LHCN-M2 (cell line): ENCODE measurements around the gene CAMK2B. TPM values are rescaled to one million over a fixed set of nuclear protein-coding genes. Genes with fewer than 3 reads are reported as not detected.

Experiments
- DNase-seq: peaks from one replicate; pipeline ENCODE4 v3.0.0-alpha.2; 2012; ENCODE audit warnings: low read depth
- total RNA-seq: library from RNA; depleted of rRNA; stranded (reverse); fragments of >200 nt; gene quantifications from 2 replicates; pipeline ENCODE4 v1.2.3, GENCODE V29; 2014

The CAMK2B gene
- total RNA-seq, 1 experiment from 2014 or later, result 0.06 TPM

DNA sequence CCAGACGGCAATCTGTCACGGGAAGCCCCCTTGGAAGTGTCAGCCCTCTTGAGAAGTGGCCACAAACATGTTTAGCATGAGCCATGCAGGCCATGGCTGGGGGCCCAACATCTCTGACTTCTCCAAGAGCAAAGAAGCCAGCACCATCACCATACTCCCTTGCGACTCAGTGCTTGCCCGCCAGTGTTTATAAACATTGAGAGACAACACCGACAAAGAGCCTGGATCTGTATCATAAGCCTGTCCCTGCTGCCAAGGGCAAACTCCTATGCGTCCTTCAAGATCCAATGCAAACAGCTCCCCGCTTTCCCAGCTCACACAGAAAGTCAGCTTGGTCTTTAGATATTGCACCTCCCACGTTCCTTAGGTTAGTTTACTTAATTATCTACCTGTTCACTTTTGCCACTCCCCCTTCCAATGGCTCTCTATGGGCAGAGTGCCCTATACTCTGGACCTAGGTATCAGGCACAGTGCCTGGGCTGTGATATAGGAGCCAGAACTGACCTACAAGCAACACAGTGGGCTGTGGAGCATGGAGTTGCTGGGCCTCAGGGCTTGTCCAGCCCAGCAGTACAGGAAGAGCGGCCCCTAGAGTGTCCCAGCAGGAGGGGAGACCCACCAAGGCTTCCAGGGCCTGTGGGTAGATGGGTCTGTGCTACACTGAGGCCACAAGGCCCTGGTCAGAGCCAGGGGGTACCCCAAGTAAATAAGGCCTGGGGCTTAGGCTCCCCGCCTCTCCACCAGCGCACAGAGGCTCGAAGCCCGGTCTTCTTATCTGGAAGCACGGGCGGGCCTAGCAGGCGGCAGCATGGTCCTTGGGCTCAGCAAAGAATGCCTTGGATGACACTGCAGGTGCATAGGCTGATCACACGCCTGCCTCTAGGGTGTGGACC is 37.7 kb downstream of the CAMK2B start:
- DNase-seq, result no peak

DNA sequence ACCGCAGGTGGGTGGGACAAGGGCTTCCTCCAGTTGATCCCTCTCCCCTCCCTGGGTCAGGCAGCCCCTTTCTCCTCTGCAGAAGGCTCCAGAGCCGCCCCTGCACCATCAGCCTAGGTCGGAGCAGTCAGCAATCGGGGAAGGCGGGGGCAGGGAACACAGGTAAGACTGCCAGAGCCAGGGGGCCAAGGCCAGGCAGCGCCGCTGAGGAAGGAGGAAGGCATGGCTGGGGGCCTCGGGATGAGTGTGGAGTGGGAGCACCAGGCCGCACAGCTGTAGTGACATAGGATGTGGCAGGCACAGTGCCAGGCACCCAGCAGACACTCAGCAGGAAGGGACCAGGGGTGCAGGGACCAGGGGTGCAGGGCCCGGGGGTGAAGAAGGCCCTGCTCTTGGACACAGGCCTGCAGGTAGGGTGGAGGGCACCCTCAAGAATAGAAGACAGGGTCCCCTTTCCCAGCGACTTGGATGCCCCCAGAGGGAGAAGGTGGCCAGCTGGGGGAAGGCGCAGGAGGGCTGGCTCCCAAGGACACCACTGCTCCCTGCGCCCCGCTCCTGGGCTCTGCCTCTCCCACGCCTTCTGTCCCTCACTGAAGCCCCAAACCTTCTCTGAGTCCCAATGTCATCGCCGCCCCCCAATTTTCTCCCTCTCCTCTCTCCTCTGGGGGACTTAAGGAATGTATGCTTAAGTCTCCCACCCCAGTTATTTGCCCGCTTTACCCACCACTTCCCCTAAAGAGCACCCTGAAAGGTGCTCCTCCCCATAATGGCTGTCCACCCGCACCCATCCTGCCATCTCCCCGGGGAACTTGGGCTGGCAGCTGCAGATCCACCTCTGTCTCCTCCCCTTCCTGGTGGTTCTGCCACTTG is 38.5 kb downstream of the CAMK2B start:
- DNase-seq, result no peak

DNA sequence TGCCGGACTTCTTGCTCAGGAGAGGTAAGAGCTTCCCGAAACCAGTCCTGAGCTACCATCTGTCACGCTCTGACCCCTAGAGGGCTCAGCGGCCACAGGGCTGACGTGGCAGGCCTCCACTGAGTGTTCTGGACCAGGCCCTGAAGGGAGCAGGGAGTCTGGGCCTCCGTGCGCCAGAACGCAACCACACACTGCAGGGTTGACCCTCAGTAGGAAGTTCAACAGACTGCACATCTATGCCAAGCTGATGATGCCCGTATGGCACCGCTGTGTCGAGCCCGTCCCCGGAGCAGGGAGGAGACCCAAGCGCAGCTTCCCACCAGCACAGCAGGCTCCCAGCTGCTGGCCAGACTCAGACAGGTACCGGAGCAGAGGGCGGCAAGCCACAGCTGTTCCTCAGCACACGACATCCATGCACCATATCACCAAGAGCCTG is 39.2 kb downstream of the CAMK2B start:
- no peak for DNase-seq

DNA sequence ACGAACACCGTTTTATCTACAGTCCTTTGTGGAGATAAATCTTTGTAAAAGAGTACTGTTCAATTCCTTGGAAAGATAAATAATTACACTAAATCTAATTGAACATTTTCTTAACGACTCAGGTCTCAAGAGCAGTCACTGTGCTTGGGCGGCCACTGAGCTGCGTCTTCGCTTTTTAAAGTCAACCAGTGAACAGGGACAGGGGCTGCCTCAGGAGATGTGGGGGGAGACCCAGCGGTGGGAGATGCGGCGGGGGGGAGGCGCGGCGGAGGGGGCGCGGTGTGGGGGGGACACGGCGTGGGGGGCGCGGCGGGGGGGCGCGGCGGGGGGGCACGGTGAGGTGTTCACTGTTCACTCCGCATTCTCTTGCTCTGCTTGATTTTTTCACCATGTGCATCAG is 39.8 kb downstream of the CAMK2B start:
- no peak for DNase-seq

DNA sequence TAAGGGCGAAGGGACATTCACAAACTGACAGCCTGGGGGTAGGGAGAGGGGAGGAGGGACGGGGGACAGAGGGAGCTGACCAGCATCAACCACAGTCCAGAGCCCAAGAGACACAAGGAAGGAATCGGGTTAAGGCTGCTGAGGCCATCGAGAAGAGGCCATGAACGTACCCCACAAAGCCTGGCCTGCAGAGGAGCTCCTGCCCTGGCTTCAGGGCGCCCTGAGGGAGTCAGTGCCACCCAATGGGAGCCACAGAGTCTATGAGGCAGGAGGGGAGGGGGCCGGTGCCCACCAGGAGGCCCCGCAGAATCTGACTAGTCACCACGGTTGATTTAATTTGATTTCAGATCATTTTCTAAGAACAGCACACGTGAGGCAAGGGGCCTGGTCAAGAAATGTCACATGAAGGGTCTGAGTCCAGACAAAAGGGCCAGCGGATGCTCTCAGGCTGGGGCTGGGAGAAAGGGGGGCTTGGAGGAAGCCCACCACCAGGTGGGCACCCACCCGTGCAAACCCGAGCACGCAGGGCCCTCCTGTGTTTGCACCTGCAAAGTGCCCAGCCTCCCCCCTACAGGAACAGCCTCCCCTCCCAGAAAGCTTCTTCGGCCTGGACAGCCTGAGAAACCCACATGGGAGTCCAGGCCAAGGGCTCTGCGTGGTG is 40.4 kb downstream of the CAMK2B start:
- DNase-seq, result no peak

DNA sequence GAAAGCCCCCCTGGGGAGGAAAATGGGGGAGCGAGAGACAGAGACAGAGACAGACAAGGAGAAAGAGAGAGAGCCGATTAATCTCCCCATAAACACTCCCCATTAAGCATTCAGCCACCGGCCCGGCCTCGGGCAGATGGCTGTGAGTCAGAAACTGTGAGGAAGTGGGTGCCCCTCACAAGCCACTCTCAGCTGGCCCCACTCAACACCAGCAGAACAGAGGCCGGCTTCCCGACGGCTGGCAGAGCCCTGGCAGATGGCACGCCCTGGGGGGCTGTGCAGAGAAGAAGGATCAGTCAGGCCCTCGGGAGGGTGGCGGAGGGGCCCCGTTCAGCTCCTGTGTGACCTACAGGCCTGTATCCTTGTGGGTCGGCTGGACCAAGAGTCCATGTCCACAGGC is 41.2 kb downstream of the CAMK2B start:
- peak; percentile 7 for DNase-seq

DNA sequence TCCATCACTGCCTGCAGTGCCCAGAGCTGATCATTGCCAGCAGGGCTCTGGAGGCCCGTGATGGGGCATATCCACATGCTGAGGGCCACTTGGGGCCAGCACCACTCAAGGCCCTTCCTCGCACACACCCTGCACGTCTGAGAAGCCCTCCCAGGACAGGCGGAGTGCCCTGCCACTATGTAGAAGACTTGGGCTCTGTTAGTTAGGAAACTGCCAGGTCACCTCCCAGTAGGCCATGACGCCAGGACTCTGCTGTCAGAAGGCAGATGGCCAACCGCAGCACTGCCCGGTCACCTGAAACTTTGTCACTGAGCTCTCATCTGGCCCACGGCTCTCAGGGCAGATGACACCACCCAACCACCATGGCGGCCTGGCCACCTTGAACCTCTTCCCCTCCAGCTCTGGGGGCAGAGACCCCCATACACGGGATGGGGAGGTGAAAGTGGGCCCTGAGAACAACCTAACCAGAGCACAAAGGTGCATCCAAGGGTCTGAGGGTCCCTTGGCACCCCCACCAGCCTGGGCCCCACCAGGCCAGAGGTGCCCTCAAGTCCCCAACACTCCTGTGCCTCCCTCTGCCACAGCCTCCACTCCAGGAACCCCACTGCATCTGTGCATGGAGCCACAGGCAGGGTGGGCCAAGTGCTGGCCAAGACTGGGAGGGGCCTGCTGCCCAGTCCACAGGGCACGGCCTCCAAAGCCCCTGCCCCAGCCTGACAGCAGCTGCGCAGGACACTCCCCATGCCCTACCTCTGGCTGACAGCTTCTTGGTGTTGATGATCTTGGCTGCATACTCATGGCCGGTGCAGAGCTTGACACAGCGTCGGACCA is 41.8 kb downstream of the CAMK2B start:
- DNase-seq, result no peak

DNA sequence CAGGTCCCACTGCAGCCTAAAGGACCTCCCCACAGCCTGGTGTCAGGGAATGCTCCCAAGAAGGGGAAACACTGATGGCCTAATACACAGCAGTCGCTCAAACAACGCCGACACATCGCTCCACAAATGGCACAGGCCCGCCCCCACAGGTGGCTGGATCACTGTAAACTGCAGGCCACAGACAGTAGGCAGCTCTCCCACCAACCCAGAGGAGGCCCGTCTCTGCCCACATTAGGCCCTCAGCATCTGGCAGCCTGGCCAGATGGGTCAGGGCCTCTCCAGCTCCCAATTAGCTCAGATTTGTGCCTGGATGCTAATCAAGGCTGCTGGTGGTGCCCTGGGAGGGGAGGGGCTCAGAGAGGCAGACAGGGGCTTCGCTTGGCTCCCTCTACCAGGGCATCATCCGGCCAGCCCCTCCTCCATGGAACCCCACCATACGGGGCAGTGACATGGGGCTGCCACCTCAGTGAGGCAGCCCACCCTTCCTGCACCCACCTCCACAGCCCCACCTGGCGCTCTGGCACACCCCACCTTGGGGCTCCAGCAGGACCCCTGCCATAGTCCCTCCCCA is 42.7 kb downstream of the CAMK2B start:
- no peak for DNase-seq

DNA sequence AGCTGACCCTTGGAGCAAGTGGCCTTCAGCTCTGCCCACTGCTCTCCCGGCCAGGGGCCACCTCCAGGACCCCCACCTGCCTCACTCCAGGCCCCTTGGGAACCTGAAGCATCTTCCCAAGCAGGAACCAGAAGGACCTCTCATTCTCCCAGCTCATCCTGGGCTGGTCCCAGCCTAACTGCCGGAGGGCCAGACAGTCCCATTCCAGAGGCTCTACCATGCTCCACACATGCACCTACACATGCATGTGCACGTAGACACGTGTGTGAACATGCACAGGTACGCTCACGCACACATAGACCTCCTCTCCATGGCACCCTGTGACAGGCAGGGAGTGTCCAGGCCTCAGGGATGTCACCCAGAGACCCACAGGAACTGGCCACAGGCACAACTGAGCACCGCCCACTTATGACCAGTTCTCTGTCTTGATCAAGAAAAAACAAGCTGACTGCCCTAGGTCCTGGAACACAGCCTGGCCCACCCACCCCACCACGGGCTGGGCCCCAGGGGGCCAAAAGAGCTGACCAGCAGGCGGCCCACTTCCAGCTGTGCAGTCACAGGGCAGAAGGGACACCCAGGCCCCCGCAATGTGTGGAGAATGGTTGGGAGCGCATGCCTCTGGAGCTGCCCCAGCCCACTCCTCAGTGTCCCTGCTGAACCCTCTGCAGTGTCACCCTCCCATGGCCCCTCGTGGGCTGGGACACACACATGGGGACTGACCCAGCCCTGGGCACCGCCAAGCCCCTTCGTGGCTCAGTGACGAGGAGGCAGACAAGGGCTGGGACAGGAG is 43.4 kb downstream of the CAMK2B start:
- no peak for DNase-seq

DNA sequence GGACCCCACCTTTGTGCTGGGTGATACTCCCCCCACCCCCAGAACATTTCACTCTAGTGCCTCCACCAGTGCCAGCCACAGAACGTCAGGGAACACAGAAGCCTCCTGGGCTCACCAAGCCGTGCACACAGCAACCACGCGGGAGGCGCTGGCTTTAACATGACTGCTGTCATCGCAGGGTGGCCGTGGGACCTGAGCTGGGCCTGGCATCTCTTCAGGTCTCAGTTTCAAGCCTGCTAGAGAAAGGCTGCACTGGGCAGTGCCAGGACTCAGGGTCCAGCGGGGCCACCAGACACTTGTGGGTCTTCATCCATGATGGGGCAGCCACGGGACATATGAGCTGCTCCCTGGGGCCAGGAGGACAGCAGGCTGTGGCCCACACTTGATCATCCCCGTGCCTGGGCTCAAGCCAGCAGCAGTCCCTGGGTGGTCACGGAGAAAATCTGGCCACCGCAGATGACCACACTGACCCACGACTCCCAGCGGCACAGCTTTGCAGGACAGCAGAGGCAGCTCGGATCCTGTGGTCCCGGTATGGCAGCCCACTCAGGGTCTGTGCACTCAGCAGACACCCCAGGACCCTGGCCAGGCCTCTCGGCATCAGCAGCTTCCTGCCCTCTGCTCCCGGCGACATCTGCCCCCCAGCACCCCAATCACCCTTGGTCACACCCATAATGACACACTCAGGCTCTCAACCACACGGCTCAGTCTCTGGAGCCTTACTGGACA is 44.2 kb downstream of the CAMK2B start:
- DNase-seq, result no peak

DNA sequence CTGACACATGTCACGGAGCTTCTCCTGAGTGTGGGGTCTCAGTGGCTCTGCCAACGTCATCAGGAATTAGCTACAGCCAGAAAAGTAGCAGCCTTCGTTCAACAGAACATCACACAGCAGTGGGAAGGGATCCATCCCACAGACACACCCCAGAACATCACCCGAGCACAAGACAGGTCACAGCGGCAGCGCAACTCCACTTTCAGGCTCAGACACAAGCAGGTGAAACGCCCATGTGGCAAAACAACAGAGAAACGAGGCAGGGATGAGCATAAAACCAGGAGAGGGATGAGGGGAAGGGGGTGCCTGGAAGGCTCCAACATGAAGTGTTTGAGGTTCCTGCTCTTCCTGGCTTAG is 44.8 kb downstream of the CAMK2B start:
- no peak for DNase-seq

DNA sequence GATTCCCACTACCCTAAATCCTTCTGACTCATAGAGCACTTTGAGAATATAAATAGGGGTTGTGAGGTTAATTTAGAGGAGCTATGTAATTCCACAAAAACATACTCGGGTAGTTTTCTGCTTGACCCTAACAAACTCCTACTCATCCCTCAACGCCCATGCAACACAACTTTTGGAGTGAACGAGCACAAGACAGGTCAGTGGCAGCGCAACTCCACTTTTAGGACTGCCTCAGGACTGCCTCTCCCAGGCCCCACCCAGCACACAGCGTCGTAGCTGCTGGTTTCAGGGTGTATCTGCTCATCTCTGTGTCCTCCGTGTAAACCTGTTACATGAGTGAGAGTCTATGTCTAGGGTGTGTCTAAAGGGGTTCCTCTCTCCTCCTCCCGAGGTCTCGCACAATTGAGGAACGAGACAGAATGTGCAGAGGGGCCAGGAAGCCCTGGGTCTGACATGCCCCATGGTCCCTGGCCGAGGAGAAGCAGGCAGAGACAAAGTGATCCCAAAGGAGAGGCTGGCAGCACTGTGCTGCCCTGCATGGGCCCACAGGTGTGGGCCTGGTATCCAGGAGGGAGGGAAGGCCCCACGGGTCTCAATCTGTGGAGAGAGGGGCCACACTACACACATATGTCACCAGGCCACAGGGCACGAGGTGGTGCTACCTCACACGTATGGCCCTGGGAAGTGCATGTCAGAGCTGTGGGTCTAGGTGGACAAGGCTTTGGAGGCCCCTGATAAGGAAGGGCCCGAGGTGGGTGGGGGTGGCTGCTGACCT is 45.5 kb downstream of the CAMK2B start:
- DNase-seq, result no peak

DNA sequence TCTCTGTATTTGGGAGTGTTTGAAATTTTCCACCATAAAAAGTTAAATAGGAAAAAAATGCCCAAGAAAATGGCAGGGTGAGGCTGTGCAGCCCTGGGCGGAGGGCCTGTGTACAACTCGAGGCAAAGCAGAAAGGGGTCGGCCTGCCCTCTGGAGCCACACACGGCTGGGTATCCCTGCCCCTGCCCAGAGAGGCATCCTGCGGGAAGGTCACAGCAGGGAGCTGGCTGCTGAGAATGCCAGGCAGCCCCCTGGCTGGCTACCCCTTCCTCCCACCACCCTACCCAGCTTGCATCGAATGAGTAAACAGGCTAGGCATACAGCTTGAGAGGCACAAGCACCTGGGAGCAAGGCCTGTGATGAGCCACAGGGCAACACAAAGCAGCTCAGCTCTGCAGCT is 46.1 kb downstream of the CAMK2B start:
- DNase-seq, result no peak

DNA sequence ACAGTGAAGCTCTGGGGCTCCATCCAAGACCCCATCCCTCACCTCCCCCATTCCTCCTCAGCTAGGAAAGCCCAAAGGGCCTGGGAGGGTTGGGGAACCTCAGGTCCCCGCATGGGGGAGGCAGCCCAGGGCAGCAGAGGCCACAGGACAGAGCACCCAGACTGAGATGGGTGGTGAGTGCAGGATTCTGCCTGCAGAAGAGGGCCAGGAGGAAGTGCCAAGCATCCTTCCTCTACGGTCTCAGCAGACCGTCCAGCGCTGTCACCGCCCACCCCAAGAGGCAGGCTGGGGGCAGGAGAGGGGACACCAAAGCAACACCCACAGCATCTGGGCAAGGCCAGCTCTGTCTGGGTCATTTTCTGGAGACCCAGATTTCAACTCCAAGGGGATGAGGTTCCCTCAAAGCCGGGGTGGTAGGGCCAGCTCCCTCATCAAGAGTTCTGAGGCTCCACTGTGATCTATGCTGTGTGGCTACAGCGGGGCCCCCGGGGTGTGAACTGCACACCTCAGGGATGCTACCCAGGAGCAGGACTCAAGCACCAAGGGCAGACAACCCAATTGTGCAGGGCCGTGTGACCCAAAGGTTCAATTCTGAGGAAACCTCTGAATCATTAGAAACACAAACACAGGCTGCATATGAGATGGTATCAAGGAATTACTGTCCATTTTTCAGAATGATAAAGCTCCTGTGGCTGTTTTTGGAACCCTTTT is 46.8 kb downstream of the CAMK2B start:
- DNase-seq, result no peak

DNA sequence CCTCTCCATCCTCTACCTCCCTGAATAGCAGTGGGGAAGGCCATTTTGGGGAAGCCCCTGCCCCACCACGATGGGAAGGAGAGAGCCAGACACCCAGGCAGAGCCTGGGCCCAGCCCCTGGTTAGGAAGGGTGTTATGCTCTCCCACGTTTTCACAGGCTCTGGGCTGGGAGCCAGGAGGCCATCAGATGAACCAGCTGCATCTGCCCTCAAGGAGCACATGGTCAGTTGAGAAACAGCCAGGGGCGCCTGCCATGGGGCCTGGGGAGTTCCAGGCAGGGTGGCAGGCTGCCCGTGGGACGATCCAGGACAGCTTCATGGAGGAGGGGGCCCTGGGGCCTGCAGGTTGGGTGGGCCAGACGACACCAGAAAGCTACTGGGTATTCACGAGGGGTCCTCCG is 47.5 kb downstream of the CAMK2B start:
- DNase-seq, result peak; percentile 29

DNA sequence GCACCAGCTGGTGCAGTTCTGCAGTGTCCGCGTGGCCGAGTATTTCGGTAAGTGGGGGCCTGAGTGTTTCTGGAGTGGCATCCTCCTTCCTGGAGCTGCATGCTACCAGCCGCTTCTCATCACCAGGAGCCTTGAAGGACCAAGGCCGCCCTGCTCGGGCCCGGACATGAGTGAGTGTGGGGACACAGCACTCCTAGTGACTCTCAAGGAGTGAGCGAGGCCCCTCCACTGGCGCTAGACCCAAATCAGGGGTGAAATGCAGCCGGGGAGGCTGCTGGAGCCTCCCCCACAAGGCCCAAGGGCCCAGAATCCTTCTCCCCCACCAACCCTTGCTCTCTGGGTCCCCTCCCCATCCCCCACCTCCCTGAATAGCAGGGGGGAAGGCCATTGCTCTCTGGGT is 48.0 kb downstream of the CAMK2B start:
- DNase-seq, result no peak

DNA sequence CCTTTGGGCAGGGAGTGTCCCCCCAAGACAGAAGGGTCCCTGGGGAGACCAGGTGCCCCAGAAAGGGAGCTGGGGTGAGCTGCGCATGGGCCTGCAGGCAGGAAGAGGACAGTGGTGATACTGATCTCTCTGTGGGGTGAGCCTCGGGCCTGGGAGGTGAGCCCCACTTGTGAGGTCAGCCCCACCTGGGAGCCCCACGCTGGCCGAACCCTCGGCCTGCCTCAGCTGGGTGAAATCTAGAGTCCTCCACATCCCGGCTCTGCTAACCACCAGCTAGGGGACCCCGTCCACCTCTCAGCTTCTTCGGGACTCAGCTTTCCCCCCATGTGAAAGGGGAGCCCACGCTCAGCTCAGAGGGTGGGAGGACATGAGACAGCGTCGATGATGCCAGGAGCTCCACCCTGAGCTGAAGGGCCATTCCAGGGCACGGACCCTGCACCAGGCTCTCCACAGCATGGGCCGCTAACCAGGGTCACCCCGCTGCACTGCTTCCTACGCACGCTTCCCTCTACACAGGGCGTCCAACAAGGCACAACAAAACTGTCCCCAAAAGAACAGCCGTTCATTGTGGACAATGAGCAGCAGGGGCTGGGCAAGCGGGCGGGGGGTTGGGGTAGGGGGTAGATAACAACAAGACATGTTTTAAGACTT is 48.7 kb downstream of the CAMK2B start:
- no peak for DNase-seq
